H1 (cell line): ENCODE data around the gene COMMD1. TPM values are rescaled to one million over a fixed set of nuclear protein-coding genes. Genes with fewer than 3 reads are reported as not detected.

Source experiments
- CTCF ChIA-PET: fragments of 300-600 bp; sonication (Branson Sonifier 250); formaldehyde crosslinking; loops from one replicate; lab custom pipeline; 2021; ENCODE audit not compliant: partially characterized antibody; lab: Charles Lee
- POLR2A ChIA-PET: fragments of 300-600 bp; sonication (Branson Sonifier 250); formaldehyde crosslinking; loops from one replicate; lab custom pipeline; 2021; ENCODE audit warnings: inconsistent platforms; ENCODE audit not compliant: partially characterized antibody; lab: Charles Lee
- DNase-seq, 2 experiments: peaks; one replicate each; pipeline versions ENCODE4 v3.0.0 to v3.0.0-alpha.2; 2010 to 2022; ENCODE audit warnings: low spot score in 2 of 2, low read depth in 1 of 2, mixed read lengths in 1 of 2
- FAIRE-seq: peaks from 2 replicates; lab custom pipeline; 2011; peaks lifted over from hg19 to GRCh38; lab: Jason Lieb, UNC
- H2AFZ ChIP-seq: 2 replicates; pipeline ENCODE4 v1.8.1; 2012; ENCODE audit warnings: low read length, inconsistent platforms
- H2AK5ac ChIP-seq: 2 replicates; pipeline ENCODE4 v1.6.1; 2013; ENCODE audit warnings: low read depth, low read length
- H2BK120ac ChIP-seq: replicated peaks from 2 replicates; pipeline ENCODE3; 2013; ENCODE audit warnings: low read depth, low read length, inconsistent platforms
- H2BK12ac ChIP-seq: 2 replicates; pipeline ENCODE4 v1.6.1; 2013; ENCODE audit warnings: low read depth, low read length
- H2BK15ac ChIP-seq: 2 replicates; pipeline ENCODE4 v1.6.1; 2013; ENCODE audit warnings: low read length
- H2BK20ac ChIP-seq: 2 replicates; pipeline ENCODE4 v1.6.1; 2013; ENCODE audit warnings: low read length
- H2BK5ac ChIP-seq: 2 replicates; pipeline ENCODE4 v1.6.1; 2013; ENCODE audit warnings: low read depth, low read length
- H3K14ac ChIP-seq: 2 replicates; pipeline ENCODE4 v1.6.1; 2013; ENCODE audit warnings: inconsistent platforms; ENCODE audit not compliant: insufficient read length
- H3K18ac ChIP-seq: 2 replicates; pipeline ENCODE4 v1.6.1; 2013; ENCODE audit warnings: low read length; ENCODE audit errors: extremely low read depth
- H3K23ac ChIP-seq: 2 replicates; pipeline ENCODE4 v1.6.1; 2013; ENCODE audit warnings: inconsistent platforms; ENCODE audit not compliant: insufficient read length
- H3K23me2 ChIP-seq: 2 replicates; pipeline ENCODE4 v1.6.1; 2013; ENCODE audit warnings: low read depth, low read length
- H3K27ac ChIP-seq: 2 replicates; pipeline ENCODE4 v1.6.1; 2011; ENCODE audit warnings: low read depth, low read length, inconsistent platforms
- H3K27me3 ChIP-seq, 4 experiments: replicated peaks in 1 of 4; 1 replicate in 1 of 4; 2 replicates in 3 of 4; pipeline versions ENCODE4 v1.6.1 to v1.8.1; 2011 to 2013; ENCODE audit warnings: low read length in 3 of 4, mild to moderate bottlenecking in 3 of 4, inconsistent platforms in 2 of 4, mixed read lengths in 2 of 4, moderate library complexity in 1 of 4; ENCODE audit not compliant: control insufficient read depth in 3 of 4, insufficient read depth in 3 of 4; ENCODE audit errors: extremely low read depth in 1 of 4
- H3K36me3 ChIP-seq, 4 experiments: 2 replicates each; pipeline versions ENCODE4 v1.6.1 to v1.8.1; 2011 to 2013; ENCODE audit warnings: mild to moderate bottlenecking in 4 of 4, low read length in 3 of 4, moderate library complexity in 2 of 4, control low read depth in 1 of 4, inconsistent platforms in 1 of 4; ENCODE audit not compliant: insufficient read depth in 4 of 4, control insufficient read depth in 2 of 4
- H3K4ac ChIP-seq: replicated peaks from 2 replicates; pipeline ENCODE3; 2013; ENCODE audit warnings: low read length, low read depth, mixed read lengths, inconsistent platforms; ENCODE audit not compliant: insufficient read length
- H3K4me1 ChIP-seq, 4 experiments: replicated peaks in 1 of 4; 1 replicate in 1 of 4; 2 replicates in 3 of 4; pipeline versions ENCODE4 v1.6.1 to v1.8.1; 2011 to 2013; ENCODE audit warnings: low read length in 3 of 4, inconsistent platforms in 2 of 4, mixed read lengths in 1 of 4; ENCODE audit not compliant: insufficient read depth in 4 of 4, control insufficient read depth in 3 of 4
- H3K4me2 ChIP-seq, 2 experiments: 2 replicates each; pipeline versions ENCODE4 v1.6.1 to v1.8.1; 2011 to 2013; ENCODE audit warnings: low read depth in 2 of 2, low read length in 2 of 2, control low read depth in 1 of 2, inconsistent platforms in 1 of 2, mild to moderate bottlenecking in 1 of 2; ENCODE audit not compliant: insufficient read depth in 1 of 2
- H3K4me3 ChIP-seq, 4 experiments: fragments of 200-600, 300-600 bp in 1 of 4; sonication (generic), shearing (Covaris generic), sonication (Bioruptor Twin) in 1 of 4; 2 replicates each; pipeline versions ENCODE4 v1.5.1 to v1.8.1; 2011 to 2016; ENCODE audit warnings: low read length in 4 of 4, low read depth in 3 of 4, control low read depth in 2 of 4, inconsistent platforms in 2 of 4, mild to moderate bottlenecking in 2 of 4, mixed read lengths in 1 of 4, moderate library complexity in 1 of 4; ENCODE audit not compliant: insufficient read depth in 2 of 4; ENCODE audit errors: extremely low read depth in 1 of 4
- H3K56ac ChIP-seq: replicated peaks from 2 replicates; pipeline ENCODE3; 2013; ENCODE audit warnings: low read depth, mild to moderate bottlenecking, mixed read lengths, low read length, inconsistent platforms; ENCODE audit not compliant: insufficient read length
- H3K79me1 ChIP-seq: 2 replicates; pipeline ENCODE4 v1.6.1; 2013; ENCODE audit warnings: low read depth, low read length, control low read depth
- H3K79me2 ChIP-seq, 2 experiments: 2 replicates each; pipeline versions ENCODE4 v1.6.1 to v1.8.1; 2012 to 2013; ENCODE audit warnings: low read length in 2 of 2, mild to moderate bottlenecking in 2 of 2, inconsistent platforms in 1 of 2; ENCODE audit not compliant: insufficient read depth in 2 of 2, control insufficient read depth in 1 of 2
- H3K9ac ChIP-seq, 4 experiments: replicated peaks in 1 of 4; 1 replicate in 1 of 4; 2 replicates in 3 of 4; pipeline versions ENCODE4 v1.6.1 to v1.8.1; 2011 to 2013; ENCODE audit warnings: low read depth in 3 of 4, low read length in 3 of 4, control low read depth in 2 of 4, mild to moderate bottlenecking in 2 of 4, moderate library complexity in 2 of 4, inconsistent platforms in 1 of 4; ENCODE audit errors: extremely low read depth in 1 of 4
- H3K9me3 ChIP-seq, 2 experiments: 2 replicates each; pipeline versions ENCODE4 v1.6.1 to v1.8.1; 2012 to 2013; ENCODE audit warnings: mild to moderate bottlenecking in 2 of 2, moderate library complexity in 2 of 2, control low read depth in 1 of 2, inconsistent platforms in 1 of 2, low read depth in 1 of 2, low read length in 1 of 2, mixed read lengths in 1 of 2; ENCODE audit not compliant: insufficient read depth in 2 of 2
- H4K20me1 ChIP-seq, 2 experiments: replicated peaks in 1 of 2; 2 replicates each; pipeline versions ENCODE3 to v1.8.1; 2011 to 2013; ENCODE audit warnings: inconsistent platforms in 2 of 2, low read length in 2 of 2, mild to moderate bottlenecking in 1 of 2; ENCODE audit not compliant: insufficient read depth in 2 of 2, control insufficient read depth in 1 of 2
- H4K5ac ChIP-seq: 2 replicates; pipeline ENCODE4 v1.6.1; 2013; ENCODE audit warnings: low read length, low read depth, mixed read lengths, inconsistent platforms; ENCODE audit not compliant: insufficient read length
- H4K8ac ChIP-seq: 2 replicates; pipeline ENCODE4 v1.8.0; 2013; ENCODE audit warnings: mild to moderate bottlenecking, moderate library complexity, low read length, inconsistent platforms; ENCODE audit not compliant: insufficient read depth; ENCODE audit errors: extremely low read depth
- H4K91ac ChIP-seq: replicated peaks from 2 replicates; pipeline ENCODE3; 2013; ENCODE audit warnings: low read length, mixed read lengths, inconsistent platforms; ENCODE audit not compliant: insufficient read length
- BACH1 ChIP-seq: IDR thresholded peaks from 2 replicates; pipeline ENCODE4 v1.6.1; 2012; ENCODE audit warnings: low read length, improper control_type of control experiment
- CTBP2 ChIP-seq: IDR thresholded peaks from 2 replicates; pipeline ENCODE4 v1.7.0; 2011; ENCODE audit warnings: borderline replicate concordance, mild to moderate bottlenecking, moderate library complexity, mixed read lengths, low read length; ENCODE audit not compliant: insufficient read depth, insufficient read length
- FOSL1 ChIP-seq: IDR thresholded peaks from 2 replicates; pipeline ENCODE4 v1.6.1; 2011; ENCODE audit warnings: mild to moderate bottlenecking, low read depth, low read length, moderate library complexity; ENCODE audit not compliant: insufficient read depth
- HDAC2 ChIP-seq, 2 experiments: fragments of 300-600 bp in 1 of 2; sonication (generic) in 1 of 2; IDR thresholded peaks; 2 replicates each; pipeline ENCODE4 v1.6.1; 2011 to 2012; ENCODE audit warnings: low read depth in 2 of 2, low read length in 2 of 2, mild to moderate bottlenecking in 2 of 2, moderate library complexity in 2 of 2, borderline replicate concordance in 1 of 2, inconsistent platforms in 1 of 2
- SIN3A ChIP-seq, 2 experiments: IDR thresholded peaks in 1 of 2; conservative IDR thresholded peaks in 1 of 2; 2 replicates each; pipeline ENCODE4 v1.6.1; 2011 to 2012; ENCODE audit warnings: low read length in 2 of 2, improper control_type of control experiment in 1 of 2, low read depth in 1 of 2, mild to moderate bottlenecking in 1 of 2
- SIRT6 ChIP-seq: IDR thresholded peaks from one replicate; pipeline ENCODE4 v1.7.1; 2012; ENCODE audit warnings: low read length, inconsistent platforms
- whole genome bisulfite sequencing, 2 experiments: shearing (Covaris generic) in 1 of 2; methylation state at CpG; one replicate each; pipeline versions ENCODE4 v1.1.6 to v1.1.7; 2013 to 2015; ENCODE audit warnings: low lambda C conversion rate in 2 of 2, mixed read lengths in 2 of 2, inconsistent platforms in 1 of 2, low coverage in 1 of 2, missing lambda C conversion rate in 1 of 2; ENCODE audit not compliant: insufficient replicate concordance in 2 of 2, insufficient coverage in 1 of 2, insufficient read length in 1 of 2; ENCODE audit errors: extremely low coverage in 1 of 2, missing lambda C conversion rate in 1 of 2; 5-methylcytosine and 5-hydroxymethylcytosine counted together
- polyA plus RNA-seq, 7 experiments: library from polyadenylated mRNA; depleted of rRNA in 3 of 7; stranded (reverse) in 5 of 7; unstranded in 2 of 7; fragments of >200 nt in 5 of 7; fragments of 200-250 nt in 2 of 7; gene quantifications; 1 replicate in 5 of 7; 2 replicates in 1 of 7; 4 replicates in 1 of 7; pipeline versions ENCODE4 v1.2.1 to v1.2.3, GENCODE V29; 2011 to 2013; ENCODE audit warnings: missing spikeins in 2 of 7, mixed read lengths in 2 of 7
- total RNA-seq: library from RNA; stranded (reverse); fragmentation: NEBNext Ultra II Directional; extraction: Animal tissue kit (Norgen Biotek cat#: 25700); gene quantifications from 2 replicates; pipeline ENCODE4 v1.2.1, GENCODE V29; 2021

The COMMD1 gene
- total and polyA plus RNA-seq, 2 of the 8 experiments (the other 6 are each of a cell fraction or from before 2014, with no cell fraction given) = 23.5 to 28.3 TPM

GRCh38 chr2:62175728-62176127 is 270.3 kb downstream of the COMMD1 start:
- no peaks in the 10 kb centered on the region for H3K36me3 ChIP-seq
- POLR2A ChIA-PET = no interaction called here
- DNase-seq = no peak
- no peak for TF ChIP-seq FOSL1
- no peak for TF ChIP-seq SIN3A (conservative IDR thresholded peaks at IDR 0.05 in 1 of 2, IDR thresholded peaks at IDR 0.05 in 1 of 2; ENCODE audit: low read depth in 1 of 2, low read length in 2 of 2)
- no peak for TF ChIP-seq BACH1
- TF ChIP-seq HDAC2 (IDR thresholded peaks at IDR 0.05; ENCODE audit: borderline replicate concordance in 1 of 2, low read depth in 2 of 2, low read length in 2 of 2) = no peak
- TF ChIP-seq SIRT6 = no peak
- TF ChIP-seq CTBP2 = no peak
- TF ChIP-seq, all 59 proteins: peak for 0
- no peak overlapping the region for H2BK20ac ChIP-seq
- no peaks in the 10 kb centered on the region for H3K9me3 ChIP-seq
- no peak overlapping the region for H3K18ac ChIP-seq
- no peak overlapping the region for H3K4me2 ChIP-seq
- H3K79me1 ChIP-seq = no peaks in the 10 kb centered on the region
- H2BK120ac ChIP-seq = no peak overlapping the region
- H2BK12ac ChIP-seq = no peak overlapping the region
- H3K23me2 ChIP-seq = no peaks in the 10 kb centered on the region
- no peak overlapping the region for H2BK5ac ChIP-seq
- no peak overlapping the region for H4K5ac ChIP-seq
- H4K8ac ChIP-seq = no peak overlapping the region
- H2BK15ac ChIP-seq = no peak overlapping the region
- no peak overlapping the region for H3K27ac ChIP-seq
- 77% methylated on average over 4 of the region's 4 CpGs; no CpG with 5 or more reads in 1 of the 2 experiments for WGBS, 2 experiments
- H3K56ac ChIP-seq = no peak overlapping the region
- H3K27me3 ChIP-seq = no peaks in the 10 kb centered on the region
- no peak for FAIRE-seq
- H4K91ac ChIP-seq = no peak overlapping the region
- no peaks in the 10 kb centered on the region for H3K79me2 ChIP-seq
- H2AFZ ChIP-seq = no peak overlapping the region
- CTCF ChIA-PET = interaction anchor here (0.7 to 0.9 kb wide), 2 partner anchors 9 to 14 kb away, joined by 3 read pairs; no protein-coding TSS in a partner anchor
- H3K4me1 ChIP-seq = no peaks in the 10 kb centered on the region
- H3K4ac ChIP-seq = no peak overlapping the region
- H3K4me3 ChIP-seq = no peak overlapping the region
- no peaks in the 10 kb centered on the region for H4K20me1 ChIP-seq
- no peak overlapping the region for H3K9ac ChIP-seq
- no peak overlapping the region for H2AK5ac ChIP-seq
- H3K14ac ChIP-seq = no peak overlapping the region
- no peak overlapping the region for H3K23ac ChIP-seq
